WTC11 (cell line): Measurements from ENCODE around the gene AVPR2. TPM values are rescaled to one million over a fixed set of nuclear protein-coding genes. Genes with fewer than 3 reads are reported as not detected.

ENCODE experiments used
- ATAC-seq: fragments of 200-7000 bp; cut with Tn5 transposase; 2 replicates; pipeline ENCODE4 v1.10.0; 2021; ENCODE audit warnings: mild to moderate bottlenecking, moderate library complexity
- CTCF ChIA-PET: fragments of 300-600 bp; sonication (Branson Sonifier 250); formaldehyde crosslinking; loops from one replicate; lab custom pipeline; 2021; ENCODE audit warnings: antibody characterized with exemption; lab: Charles Lee
- POLR2A ChIA-PET: fragments of 350-600 bp; sonication (Branson Sonifier 250); formaldehyde crosslinking; loops from one replicate; lab custom pipeline; 2021; ENCODE audit warnings: antibody characterized with exemption; lab: Charles Lee
- DNase-seq: peaks from one replicate; pipeline ENCODE4 v3.0.0; 2021; ENCODE audit warnings: low spot score
- H3K27ac Mint-ChIP-seq: 2 replicates; pipeline ENCODE4 v1.8.0; 2021; ENCODE audit warnings: mixed read lengths
- H3K27me3 Mint-ChIP-seq: 2 replicates; pipeline ENCODE4 v1.8.0; 2021; ENCODE audit warnings: low read depth, mild to moderate bottlenecking, moderate library complexity, mixed read lengths
- H3K36me3 Mint-ChIP-seq: 2 replicates; pipeline ENCODE4 v1.8.0; 2021; ENCODE audit warnings: mixed read lengths
- H3K4me1 Mint-ChIP-seq: 2 replicates; pipeline ENCODE4 v1.8.0; 2022; ENCODE audit warnings: mixed read lengths
- H3K4me3 Mint-ChIP-seq: 2 replicates; pipeline ENCODE4 v1.8.0; 2021; ENCODE audit warnings: mild to moderate bottlenecking, moderate library complexity, mixed read lengths
- H3K9me3 Mint-ChIP-seq: 2 replicates; pipeline ENCODE4 v1.8.0; 2021; ENCODE audit warnings: mixed read lengths
- AFF4 ChIP-seq: sonication (generic); formaldehyde crosslinking; IDR thresholded peaks from 2 replicates; pipeline ENCODE4 v1.8.1; 2023; ENCODE audit warnings: mild to moderate bottlenecking, missing genetic modification reagents, borderline replicate concordance
- CBFB ChIP-seq: sonication (generic); formaldehyde crosslinking; IDR thresholded peaks from 2 replicates; pipeline ENCODE4 v1.8.1; 2022; ENCODE audit warnings: mild to moderate bottlenecking, low read depth, missing genetic modification reagents
- E2F5 ChIP-seq: sonication (generic); formaldehyde crosslinking; IDR thresholded peaks from 2 replicates; pipeline ENCODE4 v1.8.1; 2022; ENCODE audit warnings: mild to moderate bottlenecking, moderate library complexity, missing genetic modification reagents
- ETV6 ChIP-seq: sonication (generic); formaldehyde crosslinking; IDR thresholded peaks from 2 replicates; pipeline ENCODE4 v1.8.1; 2022; ENCODE audit warnings: mild to moderate bottlenecking, missing genetic modification reagents
- FOXP1 ChIP-seq: sonication (generic); formaldehyde crosslinking; IDR thresholded peaks from 2 replicates; pipeline ENCODE4 v1.8.0; 2022; ENCODE audit warnings: missing genetic modification reagents, mild to moderate bottlenecking, moderate library complexity, borderline replicate concordance
- GRHL2 ChIP-seq: fragments of 250-450 bp; sonication (Bioruptor Pico); IDR thresholded peaks from 2 replicates; pipeline ENCODE4 v1.8.0; 2022; ENCODE audit warnings: mild to moderate bottlenecking, moderate library complexity; ENCODE audit not compliant: insufficient replicate concordance, severe bottlenecking
- GTF2I ChIP-seq: fragments of 250-450 bp; sonication (Bioruptor Pico); conservative IDR thresholded peaks from 2 replicates; pipeline ENCODE4 v1.4.0; 2021; ENCODE audit warnings: mild to moderate bottlenecking
- HMGXB4 ChIP-seq: sonication (generic); formaldehyde crosslinking; IDR thresholded peaks from 2 replicates; pipeline ENCODE4 v1.8.1; 2023; ENCODE audit warnings: mild to moderate bottlenecking, moderate library complexity, missing genetic modification reagents
- JUN ChIP-seq: sonication (generic); formaldehyde crosslinking; IDR thresholded peaks from 2 replicates; pipeline ENCODE4 v1.8.0; 2023; ENCODE audit warnings: mild to moderate bottlenecking, missing genetic modification reagents
- MAX ChIP-seq: sonication (generic); formaldehyde crosslinking; IDR thresholded peaks from 2 replicates; pipeline ENCODE4 v1.8.0; 2022; ENCODE audit warnings: mild to moderate bottlenecking, missing genetic modification reagents
- NFATC4 ChIP-seq: fragments of 250-450 bp; sonication (Bioruptor Pico); IDR thresholded peaks from 2 replicates; pipeline ENCODE4 v1.9.0; 2021; ENCODE audit warnings: mild to moderate bottlenecking
- NFE2L1 ChIP-seq: sonication (generic); formaldehyde crosslinking; IDR thresholded peaks from 2 replicates; pipeline ENCODE4 v1.8.1; 2023; ENCODE audit warnings: missing genetic modification reagents
- NR2C2 ChIP-seq: sonication (generic); formaldehyde crosslinking; IDR thresholded peaks from 2 replicates; pipeline ENCODE4 v1.8.0; 2022; ENCODE audit warnings: mild to moderate bottlenecking, missing genetic modification reagents
- SOX15 ChIP-seq: fragments of 250-450 bp; sonication (Bioruptor Pico); IDR thresholded peaks from 2 replicates; pipeline ENCODE4 v1.9.0; 2021; ENCODE audit warnings: mild to moderate bottlenecking
- SP1 ChIP-seq: sonication (generic); formaldehyde crosslinking; conservative IDR thresholded peaks from 2 replicates; pipeline ENCODE4 v1.8.1; 2022; ENCODE audit warnings: missing genetic modification reagents
- ZBTB21 ChIP-seq: sonication (generic); formaldehyde crosslinking; IDR thresholded peaks from 2 replicates; pipeline ENCODE4 v1.8.1; 2023; ENCODE audit warnings: mild to moderate bottlenecking, missing genetic modification reagents, borderline replicate concordance
- ZBTB43 ChIP-seq: sonication (generic); formaldehyde crosslinking; IDR thresholded peaks from 2 replicates; pipeline ENCODE4 v1.8.1; 2023; ENCODE audit warnings: mild to moderate bottlenecking, missing genetic modification reagents
- ZMAT4 ChIP-seq: fragments of 250-450 bp; sonication (Bioruptor Pico); IDR thresholded peaks from 2 replicates; pipeline ENCODE4 v1.9.0; 2021; ENCODE audit warnings: mild to moderate bottlenecking
- ZNF121 ChIP-seq: sonication (generic); formaldehyde crosslinking; IDR thresholded peaks from 2 replicates; pipeline ENCODE4 v1.8.0; 2023; ENCODE audit warnings: missing genetic modification reagents
- ZNF317 ChIP-seq: sonication (generic); formaldehyde crosslinking; IDR thresholded peaks from 2 replicates; pipeline ENCODE4 v1.8.1; 2023; ENCODE audit warnings: low read depth, mild to moderate bottlenecking, moderate library complexity, missing genetic modification reagents, borderline replicate concordance
- ZNF671 ChIP-seq: fragments of 250-450 bp; sonication (Bioruptor Pico); IDR thresholded peaks from 2 replicates; pipeline ENCODE4 v1.8.0; 2021; ENCODE audit warnings: mild to moderate bottlenecking
- total RNA-seq: library from RNA; stranded (reverse); gene quantifications from 3 replicates; pipeline ENCODE4 v1.2.3, GENCODE V29; 2021

AVPR2 gene
- total RNA-seq, 1 experiment from 2014 or later, result 0.11 TPM

- H3K27me3 Mint-ChIP-seq, result no peaks in the 10 kb centered on the region
- H3K4me3 Mint-ChIP-seq, result peak within 1 kb of the TSS; percentile 86
- peaks cover 28% of the 10 kb centered on the region for H3K4me1 Mint-ChIP-seq
- ChIA-PET CTCF (interaction anchor here (0.5 to 6.9 kb wide), 13 partner anchors 9 to 199 kb away, joined by 3 to 116 read pairs (median 5); partner anchors contain the start of genes NAA10 and RENBP), POLR2A (interaction anchor here (0.6 to 1.7 kb wide), 10 partner anchors 10 to 242 kb away, joined by 3 to 8 read pairs (median 4); no protein-coding TSS in a partner anchor)
- peak; percentile 31 for DNase-seq
- ATAC-seq, result no peak
- peak within 1 kb of the TSS; percentile 87 for H3K27ac Mint-ChIP-seq
- no peaks in the 10 kb centered on the region for H3K36me3 Mint-ChIP-seq
- TF ChIP-seq NFE2L1, result peak; percentile 43; the same call in 1 of the 2 replicates
- no peak for TF ChIP-seq ETV6 (CRISPR knock-in tag)
- TF ChIP-seq ZNF121 (CRISPR knock-in tag), result no peak
- TF ChIP-seq NFATC4 (CRISPR knock-in tag), result peak; percentile 79; the same call in 1 of the 2 replicates
- no peak for TF ChIP-seq ZBTB21 (CRISPR knock-in tag)
- TF ChIP-seq CBFB (CRISPR knock-in tag), result no peak
- TF ChIP-seq ZNF317 (CRISPR knock-in tag), result no peak
- no peak for TF ChIP-seq E2F5 (CRISPR knock-in tag)
- TF ChIP-seq NR2C2 (CRISPR knock-in tag), result no peak
- TF ChIP-seq JUN, result 0 out of 2 replicates have a peak, but pooled peaks have one; percentile 25
- 0 out of 2 replicates have a peak, but pooled peaks have one; percentile 56 for TF ChIP-seq ZBTB43
- no peak for TF ChIP-seq GTF2I
- TF ChIP-seq ZNF671 (CRISPR knock-in tag), result peak; percentile 22; the same call in 1 of the 2 replicates
- TF ChIP-seq MAX (CRISPR knock-in tag), result 0 out of 2 replicates have a peak, but pooled peaks have one; percentile 15
- no peak for TF ChIP-seq ZMAT4 (CRISPR knock-in tag)
- TF ChIP-seq FOXP1 (CRISPR knock-in tag), result peak; percentile 51
- TF ChIP-seq AFF4 (CRISPR knock-in tag), result no peak
- no peak for TF ChIP-seq SOX15 (CRISPR knock-in tag)
- peak; percentile 58; the same call in 1 of the 2 replicates for TF ChIP-seq SP1 (CRISPR knock-in tag)
- no peak for TF ChIP-seq HMGXB4 (CRISPR knock-in tag)
- TF ChIP-seq GRHL2 (CRISPR knock-in tag), result no peak
- H3K9me3 Mint-ChIP-seq, result no peaks in the 10 kb centered on the region
Observed at GRCh38 chrX:153925739-153926551, 21.5 kb downstream of the AVPR2 start, which contains the start of gene ARHGAP4. TSS of gene ARHGAP4 (minus strand) at chrX:153926264. CDS start at chrX:153926202, 62 bp downstream.
